Nephron (organoid): ENCODE data around the gene PACRG.

Experiments used
- H3K27ac Mint-ChIP-seq, 3 experiments: 2 replicates each; pipeline ENCODE4 v1.8.0; 2020; ENCODE audit warnings: mixed read lengths in 3 of 3, mild to moderate bottlenecking in 2 of 3, moderate library complexity in 1 of 3
- H3K27me3 Mint-ChIP-seq: 2 replicates; pipeline ENCODE4 v1.8.0; 2021; ENCODE audit warnings: low read depth, mild to moderate bottlenecking, moderate library complexity, mixed read lengths
- H3K36me3 Mint-ChIP-seq: 2 replicates; pipeline ENCODE4 v1.8.0; 2020; ENCODE audit warnings: low read depth, mixed read lengths
- H3K4me1 Mint-ChIP-seq: 2 replicates; pipeline ENCODE4 v1.8.0; 2020; ENCODE audit warnings: mixed read lengths
- H3K4me3 Mint-ChIP-seq, 3 experiments: 2 replicates each; pipeline ENCODE4 v1.8.0; 2020; ENCODE audit warnings: mild to moderate bottlenecking in 3 of 3, mixed read lengths in 3 of 3, moderate library complexity in 2 of 3
- H3K9me3 Mint-ChIP-seq: 2 replicates; pipeline ENCODE4 v1.8.0; 2020; ENCODE audit warnings: mixed read lengths
- TF ChIP-seq, protein P1 (sequence below), 3 experiments: fragments of 200-600 bp; sonication (generic); IDR thresholded peaks; one replicate each; pipeline ENCODE4 v1.5.0; 2021; ENCODE audit warnings: antibody characterized with exemption in 3 of 3; ENCODE audit not compliant: unreplicated experiment in 3 of 3

The PACRG gene

DNA sequence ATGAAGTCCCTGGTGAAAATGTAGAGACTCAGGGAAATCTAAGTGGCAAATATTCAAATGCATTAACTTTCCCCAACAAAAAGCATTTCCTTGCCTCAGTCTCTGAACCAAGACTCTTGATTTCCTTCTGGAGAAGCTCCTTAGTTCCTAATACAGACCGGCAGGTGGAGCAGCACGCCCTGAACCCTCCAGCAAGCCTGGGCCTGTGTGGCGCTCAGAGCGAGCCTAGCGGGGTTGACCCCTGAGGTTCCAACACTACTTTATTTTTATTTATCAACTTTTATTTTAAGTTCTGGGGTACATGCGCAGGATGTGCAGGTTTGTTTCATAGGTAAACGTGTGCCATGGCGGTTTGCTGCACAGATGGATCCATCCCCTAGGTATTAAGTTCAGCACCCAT, 50.8 kb downstream of the PACRG start:
- no peak overlapping the region for H3K27ac Mint-ChIP-seq
- H3K36me3 Mint-ChIP-seq, result peaks cover 6% of the 10 kb centered on the region
- H3K27me3 Mint-ChIP-seq, result no peaks in the 10 kb centered on the region
- H3K9me3 Mint-ChIP-seq, result peaks cover 21% of the 10 kb centered on the region
- H3K4me3 Mint-ChIP-seq, result no peak overlapping the region
- no peaks in the 10 kb centered on the region for H3K4me1 Mint-ChIP-seq
- TF ChIP-seq, protein P1, sequence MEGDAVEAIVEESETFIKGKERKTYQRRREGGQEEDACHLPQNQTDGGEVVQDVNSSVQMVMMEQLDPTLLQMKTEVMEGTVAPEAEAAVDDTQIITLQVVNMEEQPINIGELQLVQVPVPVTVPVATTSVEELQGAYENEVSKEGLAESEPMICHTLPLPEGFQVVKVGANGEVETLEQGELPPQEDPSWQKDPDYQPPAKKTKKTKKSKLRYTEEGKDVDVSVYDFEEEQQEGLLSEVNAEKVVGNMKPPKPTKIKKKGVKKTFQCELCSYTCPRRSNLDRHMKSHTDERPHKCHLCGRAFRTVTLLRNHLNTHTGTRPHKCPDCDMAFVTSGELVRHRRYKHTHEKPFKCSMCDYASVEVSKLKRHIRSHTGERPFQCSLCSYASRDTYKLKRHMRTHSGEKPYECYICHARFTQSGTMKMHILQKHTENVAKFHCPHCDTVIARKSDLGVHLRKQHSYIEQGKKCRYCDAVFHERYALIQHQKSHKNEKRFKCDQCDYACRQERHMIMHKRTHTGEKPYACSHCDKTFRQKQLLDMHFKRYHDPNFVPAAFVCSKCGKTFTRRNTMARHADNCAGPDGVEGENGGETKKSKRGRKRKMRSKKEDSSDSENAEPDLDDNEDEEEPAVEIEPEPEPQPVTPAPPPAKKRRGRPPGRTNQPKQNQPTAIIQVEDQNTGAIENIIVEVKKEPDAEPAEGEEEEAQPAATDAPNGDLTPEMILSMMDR (IDR thresholded peaks at IDR 0.05; ENCODE audit: unreplicated experiment in 3 of 3), result no peak

DNA sequence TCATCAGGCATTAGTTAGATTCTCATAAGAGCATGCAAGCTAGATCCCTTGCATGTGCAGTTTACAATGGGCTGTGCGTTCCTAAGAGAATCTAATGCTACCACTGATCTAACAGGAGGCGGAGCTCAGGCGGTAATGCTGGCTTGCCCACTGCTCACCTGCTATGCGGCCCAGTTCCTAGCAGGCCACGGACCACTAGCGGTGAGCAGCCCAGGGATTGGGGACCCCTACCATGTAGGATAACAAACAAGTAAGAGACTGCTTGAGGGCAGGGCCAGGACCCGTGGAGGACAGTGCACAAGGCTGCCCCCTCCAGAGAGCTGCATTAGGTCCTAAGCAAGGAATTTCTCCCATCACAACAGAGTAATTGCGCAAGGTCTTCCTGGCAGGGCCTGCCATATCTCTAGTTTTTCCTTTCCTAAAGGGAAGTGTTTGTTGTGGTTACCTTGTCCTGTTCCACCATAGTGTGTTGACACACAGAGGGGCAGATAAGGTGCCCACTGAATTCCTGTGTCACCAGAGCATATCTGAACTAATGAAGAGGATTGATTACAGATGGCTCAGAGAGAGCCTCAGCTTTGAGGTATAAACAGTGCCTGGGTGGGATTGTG, 58.0 kb downstream of the PACRG start:
- Mint-ChIP-seq H3K4me1 (peaks cover 5% of the 10 kb centered on the region), H3K27me3 (no peaks in the 10 kb centered on the region), H3K36me3 (peaks cover 3% of the 10 kb centered on the region), H3K4me3 (no peak overlapping the region), H3K9me3 (peaks cover 17% of the 10 kb centered on the region), H3K27ac (no peak overlapping the region)
- TF ChIP-seq, protein P1 (IDR thresholded peaks at IDR 0.05; ENCODE audit: unreplicated experiment in 3 of 3), result no peak

DNA sequence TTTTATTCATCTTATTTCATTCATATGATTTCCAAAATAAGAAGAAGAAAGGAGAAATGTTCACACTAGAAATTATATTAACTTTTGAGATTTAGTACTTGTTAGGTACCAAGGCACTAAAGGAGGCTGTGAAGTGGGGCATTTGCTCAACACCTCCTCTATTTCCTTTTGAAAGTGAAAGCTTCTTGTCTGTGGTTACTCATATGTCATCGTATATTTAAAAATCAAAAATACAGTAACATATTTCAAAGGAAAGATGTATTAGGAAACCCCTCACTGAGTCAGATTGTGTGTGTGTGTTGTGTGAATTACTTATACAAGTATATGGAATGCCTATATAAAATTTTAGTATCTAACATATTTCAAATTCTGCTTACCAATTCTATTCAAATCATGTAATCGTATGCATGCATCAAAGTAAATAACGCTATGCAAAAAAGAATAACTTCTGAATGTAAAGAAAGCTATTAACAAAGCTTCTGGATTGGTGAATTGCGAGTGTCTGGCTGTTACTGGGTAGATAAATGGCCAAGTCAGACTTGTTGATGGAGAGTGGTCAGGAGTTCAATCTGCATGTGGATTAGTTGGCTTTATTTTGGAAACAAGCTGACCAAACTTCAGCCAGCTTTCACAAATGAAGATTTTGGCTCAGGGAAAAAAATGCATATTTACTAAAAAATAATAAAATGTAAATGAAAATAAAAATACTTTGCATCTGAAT, 70.9 kb downstream of the PACRG start:
- TF ChIP-seq, protein P1 (IDR thresholded peaks at IDR 0.05; ENCODE audit: unreplicated experiment in 3 of 3), result no peak

DNA sequence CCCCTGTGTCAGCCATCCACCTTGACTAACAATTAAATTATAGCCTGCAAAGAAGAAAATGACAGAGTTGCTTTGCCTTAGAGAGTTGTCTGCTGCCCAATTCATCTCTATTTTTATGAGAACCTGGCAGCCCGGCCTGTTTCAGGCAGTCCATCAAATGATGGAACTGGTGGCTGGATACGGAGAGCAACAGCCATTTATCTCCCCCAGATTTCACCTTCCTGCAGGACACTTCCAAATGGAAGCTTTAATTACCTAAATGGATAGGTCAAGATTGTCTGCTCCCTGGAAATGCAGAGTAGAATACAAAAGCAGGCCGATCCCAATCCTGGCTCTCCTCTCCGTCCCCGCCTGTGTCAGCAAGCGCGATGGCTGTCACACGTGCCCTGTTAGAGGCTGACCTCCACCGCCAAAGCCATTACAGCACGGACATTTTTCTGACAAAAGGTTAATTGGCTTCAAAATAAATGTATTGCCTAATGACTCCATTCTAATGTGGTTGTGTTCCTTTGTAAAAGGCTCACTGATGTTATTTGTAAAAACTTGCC, 86.7 kb downstream of the PACRG start:
- Mint-ChIP-seq H3K4me1 (no peaks in the 10 kb centered on the region), H3K36me3 (no peaks in the 10 kb centered on the region), H3K27me3 (no peaks in the 10 kb centered on the region), H3K4me3 (no peak overlapping the region), H3K9me3 (peaks cover 11% of the 10 kb centered on the region), H3K27ac (no peak overlapping the region)
- TF ChIP-seq, protein P1 (IDR thresholded peaks at IDR 0.05; ENCODE audit: unreplicated experiment in 3 of 3), result no peak

More for the DNA sequence above, 70.9 kb downstream of the PACRG start:
- Mint-ChIP-seq H3K27ac (no peak overlapping the region), H3K9me3 (no peaks in the 10 kb centered on the region), H3K4me1 (no peaks in the 10 kb centered on the region), H3K27me3 (no peaks in the 10 kb centered on the region), H3K36me3 (no peaks in the 10 kb centered on the region), H3K4me3 (no peak overlapping the region)

DNA sequence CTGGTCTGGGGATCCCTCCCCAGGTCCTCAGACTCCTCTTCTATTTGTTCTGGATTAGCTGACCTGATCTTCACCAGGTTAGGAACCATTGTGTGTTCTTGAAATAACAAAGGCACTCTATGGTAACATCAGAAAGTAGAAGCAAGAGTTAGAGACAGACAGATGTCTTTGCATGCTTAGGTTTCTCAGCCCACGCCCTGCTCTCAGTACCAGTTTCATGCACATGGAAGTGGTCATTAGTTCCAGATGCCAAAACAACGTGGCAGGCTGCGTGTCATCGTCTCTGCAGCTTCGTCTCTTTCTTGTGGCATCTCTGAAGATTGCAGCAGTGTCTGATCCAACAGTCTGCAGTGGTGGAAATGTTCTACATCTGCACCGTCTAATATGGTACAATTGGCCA, 89.4 kb downstream of the PACRG start:
- TF ChIP-seq, protein P1 (IDR thresholded peaks at IDR 0.05; ENCODE audit: unreplicated experiment in 3 of 3), result no peak
- no peaks in the 10 kb centered on the region for H3K4me1 Mint-ChIP-seq
- H3K27me3 Mint-ChIP-seq, result no peaks in the 10 kb centered on the region
- H3K27ac Mint-ChIP-seq, result no peak overlapping the region
- no peaks in the 10 kb centered on the region for H3K9me3 Mint-ChIP-seq
- H3K4me3 Mint-ChIP-seq, result no peak overlapping the region
- H3K36me3 Mint-ChIP-seq, result no peaks in the 10 kb centered on the region
